Measurements from ENCODE around the gene ERBB3. TPM values are rescaled to one million over a fixed set of nuclear protein-coding genes. Genes with fewer than 3 reads are reported as not detected.

ERBB3 gene
- total and polyA plus RNA-seq, 2 of the 4 experiments (the other 2 are of a cell fraction): 1.4 to 2.2 TPM

DNA sequence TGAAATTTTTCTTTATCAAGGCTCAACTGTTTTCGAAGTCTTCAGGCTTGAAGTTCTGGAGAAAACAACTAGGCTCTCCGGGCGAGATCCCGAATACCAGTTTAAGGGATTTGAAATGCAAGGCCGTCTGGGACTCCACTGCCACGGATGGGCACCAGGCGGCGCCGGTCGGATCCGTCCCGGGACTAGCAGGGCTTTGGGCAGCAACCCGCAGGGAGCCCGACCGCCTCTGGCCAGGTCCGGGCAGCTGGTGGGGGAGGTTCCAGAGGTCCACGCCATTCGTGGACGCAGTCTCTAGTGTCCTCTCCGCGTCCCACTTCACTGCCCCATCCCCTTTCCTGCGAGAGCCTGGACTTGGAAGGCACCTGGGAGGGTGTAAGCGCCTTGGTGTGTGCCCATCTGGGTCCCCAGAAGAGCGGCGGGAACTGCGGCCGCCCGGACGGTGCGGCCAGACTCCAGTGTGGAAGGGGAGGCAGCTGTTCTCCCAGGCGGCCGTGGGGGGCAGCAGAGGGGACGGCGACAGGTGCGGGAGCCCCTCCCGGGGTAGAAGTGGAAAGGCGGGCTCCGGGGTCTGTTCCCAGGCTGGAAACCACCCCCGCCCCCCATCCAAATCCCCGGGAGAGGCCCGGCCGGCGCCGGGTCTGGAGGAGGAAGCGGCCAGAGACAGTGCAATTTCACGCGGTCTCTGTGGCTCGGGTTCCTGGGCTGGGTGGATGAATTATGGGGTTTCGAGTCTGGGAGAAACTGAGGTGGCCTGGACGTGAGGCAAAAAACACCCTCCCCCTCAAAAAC lies 838 bp upstream of the ERBB3 start:
- Histone ChIP-seq H2BK20ac (ENCODE audit: low read depth, low read length) (no peak overlapping the region; the same call in 1 of the 2 replicates), H3K9me3 (ENCODE audit: control insufficient read depth, insufficient read depth, low read length) (no peaks in the 10 kb centered on the region), H3K4me1 (ENCODE audit: control insufficient read depth, insufficient read depth, low read length) (peaks cover 4% of the 10 kb centered on the region; the same call in 1 of the 2 replicates), H3K79me1 (ENCODE audit: low read depth in 1 of 2, low read length in 2 of 2) (no peaks in the 10 kb centered on the region), H2BK120ac (ENCODE audit: low read depth, low read length) (no peak overlapping the region; the same call in 1 of the 2 replicates), H2AK5ac (ENCODE audit: low read depth, low read length) (no peak overlapping the region), H3K4ac (ENCODE audit: low read depth, low read length) (peak overlapping the region; percentile 76; the same call in 1 of the 2 replicates), H4K5ac (ENCODE audit: low read depth, low read length) (no peak overlapping the region), H4K8ac (ENCODE audit: low read depth in 2 of 2, low read length in 2 of 2) (peak overlapping the region in 1 of 2 experiments; percentile 90; a peak in 2 of 4 replicates), H3K18ac (ENCODE audit: low read depth, low read length) (no peak overlapping the region), H3K27ac (ENCODE audit: insufficient read depth, low read length) (peak overlapping the region; percentile 47; the same call in 1 of the 2 replicates), H3K4me3 (ENCODE audit: insufficient read depth, low read depth, low read length) (peak overlapping the region; percentile 67), H3K36me3 (ENCODE audit: control insufficient read depth, insufficient read depth, low read length) (no peaks in the 10 kb centered on the region), H4K91ac (ENCODE audit: insufficient read depth, low read depth, low read length) (no peak overlapping the region; the same call in 1 of the 2 replicates), H3K4me2 (ENCODE audit: low read depth, low read length) (peak overlapping the region; percentile 96), H3K23ac (ENCODE audit: low read depth, low read length) (peak overlapping the region; percentile 84; the same call in 1 of the 2 replicates), H3K27me3 (ENCODE audit: control insufficient read depth, insufficient read depth, low read length) (peaks cover 38% of the 10 kb centered on the region), H3K9ac (ENCODE audit: low read depth, low read length) (peak overlapping the region; percentile 66; the same call in 1 of the 2 replicates), H3K14ac (replicated peaks; ENCODE audit: low read depth, low read length) (0 out of 2 replicates have a peak overlapping the region, but pooled peaks have one; percentile 61), H2AFZ (replicated peaks; ENCODE audit: low read length, poor library complexity) (peak overlapping the region; percentile 100), H2AK9ac (replicated peaks; ENCODE audit: low read depth, low read length, poor library complexity) (peak overlapping the region; percentile 85), H2BK5ac (ENCODE audit: low read depth, low read length, poor library complexity, severe bottlenecking) (peak overlapping the region; percentile 49), H2BK15ac (ENCODE audit: low read depth, low read length) (no peak overlapping the region; the same call in 2 of the 3 replicates), H3K56ac (ENCODE audit: extremely low read depth, insufficient read depth, low read length) (no peak overlapping the region), H4K20me1 (ENCODE audit: insufficient read depth, low read length) (no peaks in the 10 kb centered on the region; the same call in 1 of the 2 replicates), H3K9me1 (ENCODE audit: insufficient read depth, low read length) (0 out of 2 replicates have a peak, but pooled peaks cover 3% of the 10 kb centered on the region)
- dilution Hi-C loops (cut with HindIII; ENCODE audit: low sequenced_read_pairs, unreplicated experiment) (no loop called here), intact Hi-C loops (cut with micrococcal nuclease) (loop anchor here (1.0 to 2.0 kb wide), 2 partner anchors 25 to 32 kb away; partner anchors contain the start of gene PA2G4), in situ Hi-C loops (cut with MboI; ENCODE audit: low sequenced_read_pairs) (no loop called here)
- ChIA-PET POLR2A (ENCODE audit: unreplicated experiment) (no interaction called here), CTCF (interaction anchor here (0.6 to 1.4 kb wide), 6 partner anchors 22 to 142 kb away, joined by 3 to 4 read pairs (median 4); partner anchors contain the start of genes RPL41 and ZC3H10)
- 13% methylated on average over 3 of the region's 50 CpGs; no CpG with 5 or more reads in 1 of the 2 experiments for WGBS, 2 experiments (ENCODE audit: extremely low coverage in 2 of 2, insufficient read length in 1 of 2)
- ATAC-seq (ENCODE audit: low read depth) (peak; percentile 90), DNase-seq (peak; percentile 74)
- BruUV-seq (replicated peaks): no TSS peak
- TF ChIP-seq, protein P1, sequence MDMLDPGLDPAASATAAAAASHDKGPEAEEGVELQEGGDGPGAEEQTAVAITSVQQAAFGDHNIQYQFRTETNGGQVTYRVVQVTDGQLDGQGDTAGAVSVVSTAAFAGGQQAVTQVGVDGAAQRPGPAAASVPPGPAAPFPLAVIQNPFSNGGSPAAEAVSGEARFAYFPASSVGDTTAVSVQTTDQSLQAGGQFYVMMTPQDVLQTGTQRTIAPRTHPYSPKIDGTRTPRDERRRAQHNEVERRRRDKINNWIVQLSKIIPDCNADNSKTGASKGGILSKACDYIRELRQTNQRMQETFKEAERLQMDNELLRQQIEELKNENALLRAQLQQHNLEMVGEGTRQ (IDR thresholded peaks at IDR 0.05; ENCODE audit: low read depth, low read length): no peak
- no peak for TF ChIP-seq CHD1 (IDR thresholded peaks at IDR 0.05; ENCODE audit: low read depth, low read length)
- no peak for TF ChIP-seq MXI1 (IDR thresholded peaks at IDR 0.05; ENCODE audit: borderline replicate concordance, low read depth, low read length)
- TF ChIP-seq BHLHE40 (IDR thresholded peaks at IDR 0.05; ENCODE audit: low read depth, low read length): no peak
- no peak for TF ChIP-seq FOS (IDR thresholded peaks at IDR 0.05; ENCODE audit: low read depth, low read length)
- no peak for TF ChIP-seq NFE2L2 (IDR thresholded peaks at IDR 0.05; ENCODE audit: low read depth, low read length)
- TF ChIP-seq, protein P2, sequence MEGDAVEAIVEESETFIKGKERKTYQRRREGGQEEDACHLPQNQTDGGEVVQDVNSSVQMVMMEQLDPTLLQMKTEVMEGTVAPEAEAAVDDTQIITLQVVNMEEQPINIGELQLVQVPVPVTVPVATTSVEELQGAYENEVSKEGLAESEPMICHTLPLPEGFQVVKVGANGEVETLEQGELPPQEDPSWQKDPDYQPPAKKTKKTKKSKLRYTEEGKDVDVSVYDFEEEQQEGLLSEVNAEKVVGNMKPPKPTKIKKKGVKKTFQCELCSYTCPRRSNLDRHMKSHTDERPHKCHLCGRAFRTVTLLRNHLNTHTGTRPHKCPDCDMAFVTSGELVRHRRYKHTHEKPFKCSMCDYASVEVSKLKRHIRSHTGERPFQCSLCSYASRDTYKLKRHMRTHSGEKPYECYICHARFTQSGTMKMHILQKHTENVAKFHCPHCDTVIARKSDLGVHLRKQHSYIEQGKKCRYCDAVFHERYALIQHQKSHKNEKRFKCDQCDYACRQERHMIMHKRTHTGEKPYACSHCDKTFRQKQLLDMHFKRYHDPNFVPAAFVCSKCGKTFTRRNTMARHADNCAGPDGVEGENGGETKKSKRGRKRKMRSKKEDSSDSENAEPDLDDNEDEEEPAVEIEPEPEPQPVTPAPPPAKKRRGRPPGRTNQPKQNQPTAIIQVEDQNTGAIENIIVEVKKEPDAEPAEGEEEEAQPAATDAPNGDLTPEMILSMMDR (conservative IDR thresholded peaks at IDR 0.05; ENCODE audit: low read depth, low read length): peak; percentile 69
- TF ChIP-seq MAFK (IDR thresholded peaks at IDR 0.05; ENCODE audit: low read depth, low read length): no peak
- no peak for TF ChIP-seq POLR2A (IDR thresholded peaks at IDR 0.05; ENCODE audit: low read depth, low read length)
- TF ChIP-seq ELK1 (IDR thresholded peaks at IDR 0.05; ENCODE audit: borderline replicate concordance, low read depth, low read length): no peak
- TF ChIP-seq RCOR1 (IDR thresholded peaks at IDR 0.05; ENCODE audit: insufficient replicate concordance, low read length): peak; percentile 67
- peak; percentile 69 for TF ChIP-seq SMC3 (IDR thresholded peaks at IDR 0.05; ENCODE audit: low read depth, low read length)
- TF ChIP-seq RFX5 (IDR thresholded peaks at IDR 0.05; ENCODE audit: low read depth, low read length): no peak

All from IMR-90 (cell line).